ENCODE data around the gene SLC25A25.
A peak's percentile ranks its signal among the peaks of the same experiment; 100 is the strongest.

Gene SLC25A25

DNA sequence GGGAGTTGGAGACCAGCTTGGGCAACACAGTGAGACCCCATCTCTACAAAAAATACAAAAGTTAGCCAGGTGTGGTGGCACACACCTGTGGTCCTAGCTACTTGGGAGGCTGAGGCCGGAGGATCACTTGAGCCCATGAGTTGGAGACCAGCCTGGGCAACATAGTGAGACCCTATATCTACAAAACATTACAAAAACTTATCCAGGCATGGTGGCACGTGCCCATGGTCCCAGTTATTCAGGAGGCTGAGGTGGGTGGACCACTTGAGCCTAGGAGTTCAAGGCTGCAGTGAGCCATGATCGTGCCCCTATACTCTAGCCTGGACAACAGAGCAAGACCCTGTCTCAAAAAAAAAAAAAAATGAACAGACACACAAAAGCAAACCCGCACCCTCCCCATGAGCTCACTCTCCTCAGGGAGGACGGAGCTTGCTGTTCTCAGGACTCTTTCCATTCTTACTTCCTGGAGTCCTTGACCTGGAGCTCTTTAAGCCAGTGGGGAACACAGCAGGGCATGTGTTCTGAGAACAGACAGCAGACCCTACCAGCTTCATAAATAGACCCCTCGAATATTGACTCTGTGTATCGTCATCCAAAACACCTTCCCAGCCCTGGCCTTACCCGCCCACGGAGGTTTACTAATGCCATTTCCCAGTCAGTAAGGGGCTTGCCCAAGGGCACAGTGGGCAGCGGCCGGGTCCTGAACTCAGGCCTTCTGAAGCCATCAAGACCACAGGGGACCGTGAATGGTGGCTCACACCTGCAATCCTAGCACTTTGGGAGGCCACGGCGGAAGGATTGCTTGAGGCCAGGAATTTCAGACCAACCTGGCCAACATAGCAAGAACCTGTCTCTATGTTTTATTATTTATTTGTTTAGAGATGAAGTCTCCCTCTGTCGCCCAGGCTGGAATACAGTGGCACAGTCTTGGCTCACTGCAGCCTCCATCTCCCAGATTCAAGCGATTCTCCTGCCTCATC is 48.4 kb downstream of the SLC25A25 start:
- no peak overlapping the region for H3K4me3 ChIP-seq (ENCODE audit: low read depth in 1 of 2, low read length in 1 of 2)
- peaks cover 20% of the 10 kb centered on the region for H3K36me3 ChIP-seq
- H3K27ac ChIP-seq = no peak overlapping the region
- TF ChIP-seq, protein P1, sequence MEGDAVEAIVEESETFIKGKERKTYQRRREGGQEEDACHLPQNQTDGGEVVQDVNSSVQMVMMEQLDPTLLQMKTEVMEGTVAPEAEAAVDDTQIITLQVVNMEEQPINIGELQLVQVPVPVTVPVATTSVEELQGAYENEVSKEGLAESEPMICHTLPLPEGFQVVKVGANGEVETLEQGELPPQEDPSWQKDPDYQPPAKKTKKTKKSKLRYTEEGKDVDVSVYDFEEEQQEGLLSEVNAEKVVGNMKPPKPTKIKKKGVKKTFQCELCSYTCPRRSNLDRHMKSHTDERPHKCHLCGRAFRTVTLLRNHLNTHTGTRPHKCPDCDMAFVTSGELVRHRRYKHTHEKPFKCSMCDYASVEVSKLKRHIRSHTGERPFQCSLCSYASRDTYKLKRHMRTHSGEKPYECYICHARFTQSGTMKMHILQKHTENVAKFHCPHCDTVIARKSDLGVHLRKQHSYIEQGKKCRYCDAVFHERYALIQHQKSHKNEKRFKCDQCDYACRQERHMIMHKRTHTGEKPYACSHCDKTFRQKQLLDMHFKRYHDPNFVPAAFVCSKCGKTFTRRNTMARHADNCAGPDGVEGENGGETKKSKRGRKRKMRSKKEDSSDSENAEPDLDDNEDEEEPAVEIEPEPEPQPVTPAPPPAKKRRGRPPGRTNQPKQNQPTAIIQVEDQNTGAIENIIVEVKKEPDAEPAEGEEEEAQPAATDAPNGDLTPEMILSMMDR (IDR thresholded peaks at IDR 0.05) = no peak
- peaks cover 5 to 8% of the 10 kb centered on the region in 2 experiments for H3K4me1 ChIP-seq (ENCODE audit: control insufficient read depth in 1 of 2, insufficient read depth in 1 of 2, low read depth in 1 of 2, low read length in 1 of 2)
- no peaks in the 10 kb centered on the region for H3K9me3 ChIP-seq
- H3K27me3 ChIP-seq = no peaks in the 10 kb centered on the region

DNA sequence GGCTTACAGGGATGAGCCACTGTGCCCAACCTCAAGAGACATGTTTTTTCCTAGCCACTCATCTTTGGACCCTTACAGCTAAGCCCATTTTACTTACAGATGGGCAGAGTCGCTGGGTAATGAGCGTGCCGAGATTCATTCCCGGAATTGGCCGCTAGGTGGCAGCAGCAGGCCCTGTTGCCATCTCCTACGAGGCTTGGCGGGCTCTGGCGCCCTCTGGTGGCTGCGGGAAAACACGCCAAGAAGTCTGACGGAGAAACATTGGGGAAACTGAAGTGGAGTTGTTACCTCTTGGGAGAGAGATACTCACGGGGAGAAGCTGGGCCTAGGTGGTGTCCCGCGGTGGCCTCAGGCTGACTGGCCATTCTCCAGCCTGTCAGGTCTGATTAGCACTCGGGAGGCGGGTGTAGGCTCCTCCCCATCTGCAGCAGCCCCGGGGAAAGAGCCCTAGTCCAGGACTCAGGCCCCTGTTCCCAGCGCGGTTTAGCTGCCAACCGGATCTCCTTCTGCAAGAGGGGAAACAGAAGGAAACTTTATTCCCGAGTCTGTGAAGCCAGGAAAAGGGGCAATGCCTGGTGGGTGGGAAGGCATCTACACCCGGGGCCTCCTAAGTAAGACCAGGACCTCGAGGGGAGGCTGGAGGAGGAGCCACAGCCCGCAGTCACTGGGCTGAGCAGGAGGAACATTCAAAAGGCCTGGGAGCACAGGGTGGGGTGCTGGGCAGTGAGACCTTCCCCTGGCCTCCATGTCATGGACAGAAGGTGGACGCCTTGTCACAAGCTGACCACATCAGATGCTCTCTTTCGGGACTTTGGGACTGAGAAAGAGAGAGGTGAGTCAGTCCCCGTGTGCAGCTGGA is 49.8 kb downstream of the SLC25A25 start:
- H3K4me3 ChIP-seq (ENCODE audit: low read depth in 1 of 2, low read length in 1 of 2) = peak overlapping the region in 1 of 2 experiments; percentile 24
- TF ChIP-seq, protein P1 (IDR thresholded peaks at IDR 0.05) = peak; percentile 99
- H3K27ac ChIP-seq = peak overlapping the region; percentile 27
- no peaks in the 10 kb centered on the region for H3K27me3 ChIP-seq
- no peaks in the 10 kb centered on the region for H3K9me3 ChIP-seq
- peaks cover 34% of the 10 kb centered on the region for H3K36me3 ChIP-seq
- H3K4me1 ChIP-seq (ENCODE audit: control insufficient read depth in 1 of 2, insufficient read depth in 1 of 2, low read depth in 1 of 2, low read length in 1 of 2) = peaks cover 5 to 8% of the 10 kb centered on the region in 2 experiments

DNA sequence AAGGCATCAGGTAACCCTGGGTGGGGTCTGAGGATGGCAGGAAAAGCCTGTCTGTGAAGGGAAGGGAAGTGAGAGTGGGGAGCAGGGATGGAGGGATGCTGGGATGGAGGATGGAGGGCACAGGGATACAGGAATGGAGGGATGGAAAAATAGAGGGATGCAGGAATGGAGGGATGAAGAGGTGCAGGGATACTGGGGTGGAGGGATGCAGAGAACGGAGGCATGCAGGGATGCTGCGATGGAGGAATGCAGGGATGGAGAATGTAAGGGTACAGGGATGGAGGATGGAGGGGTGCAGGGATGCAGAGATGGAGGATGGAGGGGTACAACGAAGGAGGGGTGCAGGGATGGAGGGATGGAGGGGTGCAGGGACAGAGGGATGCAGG is 50.4 kb downstream of the SLC25A25 start:
- no peaks in the 10 kb centered on the region for H3K9me3 ChIP-seq
- no peak overlapping the region for H3K4me3 ChIP-seq (ENCODE audit: low read depth in 1 of 2, low read length in 1 of 2)
- H3K4me1 ChIP-seq (ENCODE audit: control insufficient read depth in 1 of 2, insufficient read depth in 1 of 2, low read depth in 1 of 2, low read length in 1 of 2) = peaks cover 5 to 8% of the 10 kb centered on the region in 2 experiments
- H3K36me3 ChIP-seq = peaks cover 39% of the 10 kb centered on the region
- H3K27ac ChIP-seq = no peak overlapping the region
- TF ChIP-seq, protein P1 (IDR thresholded peaks at IDR 0.05) = no peak
- H3K27me3 ChIP-seq = no peaks in the 10 kb centered on the region

DNA sequence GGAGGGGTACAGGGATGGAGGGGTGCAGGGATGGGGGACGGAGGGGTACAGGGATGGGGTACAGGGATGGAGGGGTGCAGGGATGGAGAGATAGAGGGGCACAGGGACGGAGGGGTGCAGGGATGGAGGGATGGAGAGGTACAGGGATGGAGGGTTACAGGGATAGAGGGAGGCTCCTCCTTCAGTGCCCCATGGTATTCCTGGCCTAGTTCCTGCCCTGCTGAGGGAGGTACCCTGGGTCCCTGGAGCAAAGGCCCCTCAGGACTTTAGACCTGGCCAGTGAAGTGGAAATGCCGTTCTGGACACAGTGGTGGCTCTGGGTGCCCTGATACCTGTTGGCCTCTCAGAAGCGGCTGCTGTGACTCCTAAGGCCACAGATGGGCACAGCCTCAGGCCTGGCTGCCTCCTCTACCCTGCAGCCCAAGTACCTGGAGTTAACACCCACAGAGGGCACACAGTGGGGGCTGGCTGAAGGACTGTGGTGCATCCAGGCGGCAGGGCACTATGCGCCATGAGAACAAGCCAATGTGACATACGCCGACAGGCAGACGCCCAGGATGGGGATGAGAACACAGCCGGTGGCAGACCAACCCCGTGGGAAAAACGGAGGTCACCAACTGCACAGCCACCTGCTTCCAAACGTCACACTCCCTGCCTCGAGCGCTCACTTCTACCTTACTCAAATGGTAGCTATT is 51.1 kb downstream of the SLC25A25 start:
- peaks cover 5 to 8% of the 10 kb centered on the region in 2 experiments for H3K4me1 ChIP-seq (ENCODE audit: control insufficient read depth in 1 of 2, insufficient read depth in 1 of 2, low read depth in 1 of 2, low read length in 1 of 2)
- H3K36me3 ChIP-seq = peaks cover 42% of the 10 kb centered on the region
- H3K4me3 ChIP-seq (ENCODE audit: low read depth in 1 of 2, low read length in 1 of 2) = no peak overlapping the region
- no peak overlapping the region for H3K27ac ChIP-seq
- TF ChIP-seq, protein P1 (IDR thresholded peaks at IDR 0.05) = no peak
- no peaks in the 10 kb centered on the region for H3K27me3 ChIP-seq
- H3K9me3 ChIP-seq = no peaks in the 10 kb centered on the region

All from neutrophil (primary cell).